Measurements from ENCODE around the gene RANBP10. TPM values are rescaled to one million over a fixed set of nuclear protein-coding genes. Genes with fewer than 3 reads are reported as not detected.

The RANBP10 gene
- total and polyA plus RNA-seq, 2 donors (not counting 3 experiments of a cell fraction or from before 2014, with no cell fraction given) = 25.6 to 28.8 TPM

GRCh38 chr16:67853670-67854069 lies 47.3 kb upstream of the RANBP10 start:
- intact Hi-C loops (cut with micrococcal nuclease) (no loop called here), dilution Hi-C loops (cut with MboI; ENCODE audit: extremely low pct_ligation_motif_present, low sequenced_read_pairs) (no loop called here)
- Histone ChIP-seq H2AFZ (ENCODE audit: low read depth, low read length) (no peak overlapping the region), H3K36me3 (ENCODE audit: control insufficient read depth in 2 of 2, extremely low read depth in 1 of 2, insufficient read depth in 2 of 2, low read length in 2 of 2) (peaks cover 0 to 3% of the 10 kb centered on the region in 2 experiments), H3K9ac (replicated peaks; ENCODE audit: extremely low read depth, insufficient read depth, low read length) (no peak overlapping the region), H3K27ac (ENCODE audit: insufficient read depth, low read depth, low read length) (no peak overlapping the region), H4K20me1 (replicated peaks; ENCODE audit: control insufficient read depth, extremely low read depth, insufficient read depth, low read length) (no peaks in the 10 kb centered on the region), H3K9me1 (replicated peaks; ENCODE audit: control insufficient read depth, extremely low read depth, insufficient read depth, low read length) (no peaks in the 10 kb centered on the region), H3K4me1 (ENCODE audit: control insufficient read depth, extremely low read depth, insufficient read depth, low read length) (peaks cover 9% of the 10 kb centered on the region), H3K4me3 (replicated peaks in 1 of 3; ENCODE audit: insufficient read depth in 1 of 3, low read depth in 1 of 3, low read length in 3 of 3) (no peak overlapping the region), H3K4me2 (ENCODE audit: insufficient read depth, low read length) (no peak overlapping the region), H3K79me2 (ENCODE audit: control insufficient read depth, insufficient read depth, low read length) (peaks cover 91% of the 10 kb centered on the region), H3K9me3 (replicated peaks; ENCODE audit: control insufficient read depth, insufficient read depth, low read length) (no peaks in the 10 kb centered on the region), H3K27me3 (ENCODE audit: control insufficient read depth in 2 of 2, insufficient read depth in 2 of 2, low read length in 2 of 2) (no peaks in the 10 kb centered on the region)
- TF ChIP-seq CTCF (IDR thresholded peaks at IDR 0.05; ENCODE audit: extremely low read depth in 1 of 2, insufficient read depth in 1 of 2, low read depth in 1 of 2, low read length in 2 of 2) = no peak
- TF ChIP-seq POLR2AphosphoS5 (IDR thresholded peaks at IDR 0.05; ENCODE audit: insufficient read depth, low read depth, low read length) = no peak
- no peak for TF ChIP-seq EZH2 (IDR thresholded peaks at IDR 0.05; ENCODE audit: borderline replicate concordance, low read depth, low read length, severe bottlenecking)
- TF ChIP-seq FOS (IDR thresholded peaks at IDR 0.05; ENCODE audit: borderline replicate concordance, insufficient read depth, low read length) = no peak
- no peak for TF ChIP-seq GATA2 (IDR thresholded peaks at IDR 0.05; ENCODE audit: insufficient read depth, insufficient read length, low read depth, low read length)
- TF ChIP-seq JUN (IDR thresholded peaks at IDR 0.05; ENCODE audit: borderline replicate concordance, insufficient read depth, insufficient read length, low read depth) = no peak
- TF ChIP-seq POLR2A (IDR thresholded peaks at IDR 0.05; ENCODE audit: low read depth, low read length) = no peak
- TF ChIP-seq MYC (IDR thresholded peaks at IDR 0.05; ENCODE audit: low read depth, low read length) = no peak
- no peak for TF ChIP-seq MAX (IDR thresholded peaks at IDR 0.05; ENCODE audit: insufficient read depth, insufficient read length)
- DNase-seq (ENCODE audit: low read depth, low spot score) (no peak), FAIRE-seq (no peak)
- no TSS peak for BruUV-seq (replicated peaks)
- CTCF ChIA-PET = interaction anchor here (1.1 kb wide), 1 partner anchor 181 kb away, joined by 4 read pairs; no protein-coding TSS in a partner anchor
- POLR2A ChIA-PET = no interaction called here

All from endothelial cell of umbilical vein (primary cell).